ENCODE results near the gene NAPB. TPM values are rescaled to one million over a fixed set of nuclear protein-coding genes. Genes with fewer than 3 reads are reported as not detected.

Gene NAPB
- total RNA-seq, 4 donors from 2014 or later, result 10.9 to 16.1 (median 13.6) TPM

DNA sequence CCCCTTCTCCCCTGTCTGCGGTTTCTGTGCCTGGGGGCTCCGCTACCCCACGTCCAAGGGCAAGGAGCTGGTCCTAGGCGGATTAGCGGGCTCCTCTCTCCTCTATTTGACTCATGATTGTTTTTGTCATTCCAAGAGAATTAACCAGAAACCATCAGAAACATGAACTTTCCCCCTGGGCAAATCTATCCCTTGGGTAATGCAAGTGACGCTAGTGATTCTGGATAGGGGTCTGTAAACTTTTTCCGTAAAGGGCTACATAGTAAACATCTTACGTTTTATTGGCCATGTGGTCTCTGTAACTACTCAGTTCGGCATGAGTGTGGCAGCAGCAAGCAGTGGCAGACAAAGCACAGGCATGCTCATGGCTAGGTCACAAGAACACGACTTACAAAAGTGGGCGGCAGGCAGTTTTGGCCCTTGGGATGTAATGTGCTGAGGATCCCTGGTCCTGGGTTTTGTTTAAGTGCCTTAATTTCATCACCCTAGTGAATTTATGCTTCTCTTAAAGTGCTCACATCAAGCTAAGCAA is 30.7 kb upstream of the NAPB start:
- Histone ChIP-seq H3K27me3 (no peaks in the 10 kb centered on the region), H3K27ac (no peak overlapping the region), H3K4me3 (no peak overlapping the region), H3K4me1 (no peaks in the 10 kb centered on the region), H3K36me3 (no peaks in the 10 kb centered on the region), H3K9me3 (peaks cover 0 to 3% (median 0%) of the 10 kb centered on the region in 4 donors)
- 63 to 69% methylated on average over 11 of the region's 11 CpGs for WGBS, 2 donors
- DNase-seq (ENCODE audit: low spot score in 2 of 2), result no peak
- TF ChIP-seq, protein P1, sequence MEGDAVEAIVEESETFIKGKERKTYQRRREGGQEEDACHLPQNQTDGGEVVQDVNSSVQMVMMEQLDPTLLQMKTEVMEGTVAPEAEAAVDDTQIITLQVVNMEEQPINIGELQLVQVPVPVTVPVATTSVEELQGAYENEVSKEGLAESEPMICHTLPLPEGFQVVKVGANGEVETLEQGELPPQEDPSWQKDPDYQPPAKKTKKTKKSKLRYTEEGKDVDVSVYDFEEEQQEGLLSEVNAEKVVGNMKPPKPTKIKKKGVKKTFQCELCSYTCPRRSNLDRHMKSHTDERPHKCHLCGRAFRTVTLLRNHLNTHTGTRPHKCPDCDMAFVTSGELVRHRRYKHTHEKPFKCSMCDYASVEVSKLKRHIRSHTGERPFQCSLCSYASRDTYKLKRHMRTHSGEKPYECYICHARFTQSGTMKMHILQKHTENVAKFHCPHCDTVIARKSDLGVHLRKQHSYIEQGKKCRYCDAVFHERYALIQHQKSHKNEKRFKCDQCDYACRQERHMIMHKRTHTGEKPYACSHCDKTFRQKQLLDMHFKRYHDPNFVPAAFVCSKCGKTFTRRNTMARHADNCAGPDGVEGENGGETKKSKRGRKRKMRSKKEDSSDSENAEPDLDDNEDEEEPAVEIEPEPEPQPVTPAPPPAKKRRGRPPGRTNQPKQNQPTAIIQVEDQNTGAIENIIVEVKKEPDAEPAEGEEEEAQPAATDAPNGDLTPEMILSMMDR (IDR thresholded peaks at IDR 0.05), result no peak
- TF ChIP-seq POLR2A (IDR thresholded peaks at IDR 0.05) (no peak), EP300 (IDR thresholded peaks at IDR 0.05) (no peak)

DNA sequence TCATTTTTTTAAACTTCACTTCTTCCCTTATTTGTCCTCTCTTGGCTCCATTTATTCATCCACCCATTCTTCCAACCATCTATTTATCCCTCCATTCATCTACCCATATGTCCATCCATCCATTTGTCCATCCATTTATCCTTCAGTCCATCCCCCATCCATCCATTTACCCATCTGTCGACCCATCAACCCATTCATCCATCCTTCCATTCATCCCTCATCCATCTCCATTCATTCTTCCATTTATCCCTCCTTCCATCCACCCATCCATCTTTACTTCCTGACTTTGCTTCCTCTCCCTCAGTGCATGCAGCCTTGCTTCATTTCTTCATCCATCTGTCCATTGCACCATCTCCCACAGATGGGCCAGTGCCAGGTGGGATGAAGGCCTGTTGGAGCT is 29.6 kb upstream of the NAPB start:
- H3K9me3 ChIP-seq, result peaks cover 0 to 3% (median 0%) of the 10 kb centered on the region in 4 donors
- no peaks in the 10 kb centered on the region for H3K4me1 ChIP-seq
- no peak for DNase-seq (ENCODE audit: low spot score in 2 of 2)
- TF ChIP-seq EP300 (IDR thresholded peaks at IDR 0.05) (no peak), POLR2A (IDR thresholded peaks at IDR 0.05) (no peak)
- TF ChIP-seq, protein P1 (IDR thresholded peaks at IDR 0.05), result no peak
- no peak overlapping the region for H3K27ac ChIP-seq
- WGBS, 2 donors, result 87 to 88% methylated on average over 1 of the region's 1 CpG
- H3K4me3 ChIP-seq, result no peak overlapping the region
- no peaks in the 10 kb centered on the region for H3K36me3 ChIP-seq
- no peaks in the 10 kb centered on the region for H3K27me3 ChIP-seq

DNA sequence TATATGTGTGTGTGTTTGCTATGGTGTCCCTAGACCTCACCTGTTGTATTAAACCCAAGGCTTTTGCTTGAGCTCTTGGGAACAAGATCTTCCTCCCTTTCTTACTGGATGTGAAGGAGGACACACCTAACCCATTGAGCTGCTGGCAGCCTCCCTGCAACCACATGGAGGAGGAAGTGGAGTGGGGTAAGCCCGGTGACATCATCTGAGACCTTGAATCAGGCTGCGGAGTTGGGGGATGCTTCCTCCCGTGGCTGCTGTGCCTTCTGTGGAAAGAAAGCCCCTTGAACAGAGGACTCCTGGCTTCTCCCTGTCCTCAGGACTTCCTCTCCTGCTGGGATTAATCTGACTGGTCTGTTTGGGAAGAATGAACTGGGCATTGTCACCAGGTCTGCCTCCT is 28.1 kb upstream of the NAPB start:
- no peaks in the 10 kb centered on the region for H3K27me3 ChIP-seq
- TF ChIP-seq, protein P1 (IDR thresholded peaks at IDR 0.05), result no peak
- TF ChIP-seq POLR2A (IDR thresholded peaks at IDR 0.05) (no peak), EP300 (IDR thresholded peaks at IDR 0.05) (no peak)

DNA sequence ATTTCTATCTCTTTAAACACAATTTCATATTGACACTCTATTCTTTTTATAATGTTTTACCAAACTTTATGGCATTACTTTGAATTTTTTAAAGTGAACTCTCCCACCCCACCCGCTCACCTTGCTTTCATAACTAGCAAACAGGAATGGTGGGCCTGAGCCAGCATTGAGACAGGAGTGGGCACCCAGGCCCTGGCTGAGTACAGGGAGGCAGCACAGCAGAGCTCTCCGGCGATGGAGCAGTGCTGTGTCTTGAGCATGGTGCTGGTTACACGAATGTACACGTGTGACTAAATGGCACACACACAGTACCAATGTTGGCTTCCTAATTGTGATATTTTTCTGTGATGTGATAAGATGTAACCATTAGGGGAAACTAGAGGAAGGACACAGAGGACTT is 26.9 kb upstream of the NAPB start:
- no peaks in the 10 kb centered on the region for H3K27me3 ChIP-seq
- TF ChIP-seq, protein P1 (IDR thresholded peaks at IDR 0.05), result no peak
- no peaks in the 10 kb centered on the region for H3K4me1 ChIP-seq
- DNase-seq (ENCODE audit: low spot score in 2 of 2), result no peak
- no peaks in the 10 kb centered on the region for H3K9me3 ChIP-seq
- H3K27ac ChIP-seq, result no peak overlapping the region
- H3K36me3 ChIP-seq, result no peaks in the 10 kb centered on the region
- no peak overlapping the region for H3K4me3 ChIP-seq
- 90% methylated on average over 5 of the region's 5 CpGs for WGBS, 2 donors

More for the DNA sequence above, 28.1 kb upstream of the NAPB start:
- Histone ChIP-seq H3K4me1 (no peaks in the 10 kb centered on the region), H3K27ac (no peak overlapping the region), H3K4me3 (no peak overlapping the region), H3K36me3 (no peaks in the 10 kb centered on the region), H3K9me3 (no peaks in the 10 kb centered on the region)
- no peak for DNase-seq (ENCODE audit: low spot score in 2 of 2)
- WGBS, 2 donors, result 53 to 58% methylated on average over 3 of the region's 3 CpGs

DNA sequence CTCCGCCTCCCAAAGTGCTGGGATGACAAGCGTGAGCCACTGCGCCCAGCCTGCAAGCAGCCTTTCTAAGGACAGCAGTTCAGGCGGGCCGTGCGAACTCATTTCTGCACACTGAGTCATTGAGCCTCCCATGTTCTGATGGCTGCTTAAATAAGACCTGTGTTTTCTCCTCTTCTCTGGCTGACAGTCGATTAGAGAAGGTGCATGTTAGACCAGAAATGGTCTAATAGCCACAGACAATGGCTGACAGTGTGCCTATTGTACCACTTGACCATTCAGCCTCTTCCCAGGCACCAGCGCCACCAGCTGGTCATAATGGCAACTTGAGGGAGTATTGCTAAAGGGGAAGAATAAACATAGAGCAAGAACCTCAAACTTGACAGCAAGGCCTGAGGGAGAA is 25.2 kb upstream of the NAPB start:
- WGBS, 2 donors, result 72 to 74% methylated on average over 8 of the region's 8 CpGs
- peak in 1 of 2 donors; percentile 49 for DNase-seq (ENCODE audit: low spot score in 2 of 2)
- peaks cover 0 to 5% (median 0%) of the 10 kb centered on the region in 4 donors for H3K4me1 ChIP-seq
- H3K36me3 ChIP-seq, result no peaks in the 10 kb centered on the region
- no peaks in the 10 kb centered on the region for H3K9me3 ChIP-seq
- H3K27me3 ChIP-seq, result no peaks in the 10 kb centered on the region
- H3K27ac ChIP-seq, result no peak overlapping the region
- TF ChIP-seq EP300 (IDR thresholded peaks at IDR 0.05) (no peak), POLR2A (IDR thresholded peaks at IDR 0.05) (no peak)
- TF ChIP-seq, protein P1 (IDR thresholded peaks at IDR 0.05), result peak in 4 of 5 experiments; percentile 13 to 17 (median 14)
- no peak overlapping the region for H3K4me3 ChIP-seq
